DMS153 (cell line): ENCODE results near the gene ZNF784.
A peak's percentile ranks its signal among the peaks of the same experiment; 100 is the strongest.
"Not testable (repeated sequence)": the region's sequence is repeated elsewhere in the genome, so short reads cannot be mapped to it uniquely, and the experiment has no call there.

Experiments used
- DNase-seq: peaks from one replicate; lab custom pipeline; 2025; lab: John Stamatoyannopoulos, UW

Gene ZNF784

GRCh38 chr19:55583897-55584296, 40.5 kb downstream of the ZNF784 start:
- DNase-seq = not testable (repeated sequence)

DNA sequence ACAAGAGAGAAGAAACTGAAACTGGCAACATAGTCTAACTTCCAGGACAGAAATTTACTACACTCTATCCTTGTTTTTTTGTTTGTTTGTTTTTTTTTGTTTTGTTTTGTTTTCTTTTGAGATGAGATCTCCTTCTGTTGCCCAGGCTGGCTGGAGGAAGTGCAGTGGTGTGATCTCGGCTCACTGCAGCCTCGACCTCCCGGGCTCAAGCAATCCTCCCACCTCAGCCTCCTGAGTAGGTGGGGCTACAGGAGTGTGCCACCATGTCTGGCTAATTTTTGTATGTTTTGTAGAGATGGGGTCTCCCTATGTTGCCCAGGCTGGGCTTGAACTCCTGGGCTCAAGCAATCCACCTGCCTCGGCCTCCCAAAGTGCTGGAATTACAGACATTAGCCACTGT, 42.1 kb downstream of the ZNF784 start:
- DNase-seq = not testable (repeated sequence)

DNA sequence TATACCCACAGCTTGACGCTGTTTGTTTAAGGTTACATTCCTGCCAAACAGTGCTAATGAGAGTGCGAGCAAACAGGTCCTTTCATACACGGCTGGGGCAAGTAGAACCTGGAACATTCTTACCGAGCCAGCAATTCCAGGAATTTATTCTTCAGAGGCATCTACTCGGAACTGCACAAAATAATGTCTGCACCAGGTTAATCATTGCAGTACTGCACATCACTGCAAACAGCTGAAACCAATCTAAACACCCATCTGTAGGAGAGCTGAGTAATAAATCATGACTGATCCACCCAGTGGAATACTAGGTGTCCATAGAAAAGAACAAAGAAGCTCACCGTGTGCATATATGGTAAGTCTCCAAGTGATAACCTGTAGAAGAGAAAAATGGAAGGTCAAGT, 42.5 kb downstream of the ZNF784 start:
- DNase-seq = no peak

- no peak for DNase-seq
These were observed 43.1 kb downstream of the ZNF784 start for GRCh38 chr19:55581145-55581822.

DNA sequence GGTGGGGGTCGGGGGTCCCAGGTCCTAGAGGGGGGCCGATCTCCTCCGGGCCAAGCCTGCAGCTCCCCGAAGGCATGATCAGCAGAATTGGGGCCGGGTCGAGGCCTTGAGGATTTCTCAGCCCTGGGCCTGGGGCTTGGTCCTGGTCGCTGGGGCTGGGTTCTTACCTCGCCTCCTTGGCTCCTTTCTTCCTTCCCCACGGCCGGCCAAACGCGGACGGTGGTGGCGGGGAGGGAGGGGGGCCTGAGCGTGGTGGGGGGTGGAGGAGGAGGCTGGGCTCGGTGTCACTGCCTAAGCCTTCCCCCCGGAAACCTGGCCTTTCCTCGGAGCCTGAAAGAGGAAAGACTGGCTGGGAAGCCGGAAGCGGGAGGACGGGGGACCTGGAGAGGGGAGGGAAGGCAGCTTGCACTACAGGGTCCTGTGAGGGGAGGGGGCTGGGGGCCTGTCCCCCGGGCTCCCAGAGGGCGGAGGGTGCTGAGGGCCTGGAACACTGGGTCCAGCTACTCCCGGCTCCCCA, 43.7 kb downstream of the ZNF784 start, which contains the start of gene ZNF579:
ZNF579 (minus strand) TSS at position 221 of the 517 bp plus-strand sequence. CDS start 1,209 bp downstream, outside the sequence.
- DNase-seq = peak; percentile 69

GRCh38 chr19:55579766-55580621, 44.4 kb downstream of the ZNF784 start:
- DNase-seq = no peak

- no peak for DNase-seq
These were observed 45.3 kb downstream of the ZNF784 start for GRCh38 chr19:55578761-55579747.

- DNase-seq = no peak
These were observed 46.2 kb downstream of the ZNF784 start for GRCh38 chr19:55578031-55578760.

- DNase-seq = no peak
These were observed 47.6 kb downstream of the ZNF784 start for GRCh38 chr19:55576746-55577145.

- DNase-seq = not testable (repeated sequence)
These were observed 50.4 kb downstream of the ZNF784 start for GRCh38 chr19:55573929-55574328.
